Smooth muscle cell (in vitro differentiated cells): ENCODE results near the gene B4GALT4. TPM values are rescaled to one million over a fixed set of nuclear protein-coding genes. Genes with fewer than 3 reads are reported as not detected.

Source experiments
- DNase-seq: peaks from one replicate; lab custom pipeline; 2025; ENCODE audit not compliant: unreplicated experiment; lab: John Stamatoyannopoulos, UW
- H2AFZ ChIP-seq: fragments of 200-600 bp; sonication (generic); 2 replicates; pipeline ENCODE4 v1.6.0; 2016; ENCODE audit warnings: antibody characterized with exemption, low read depth, mild to moderate bottlenecking
- H3F3A ChIP-seq: fragments of 200-600 bp; sonication (generic); 2 replicates; pipeline ENCODE4 v1.6.0; 2017; ENCODE audit warnings: antibody characterized with exemption, low read depth
- H3K27ac ChIP-seq: fragments of 200-600 bp; sonication (generic); 2 replicates; pipeline ENCODE4 v1.5.1; 2016; ENCODE audit warnings: low read depth, mild to moderate bottlenecking
- H3K27me3 ChIP-seq: fragments of 200-600 bp; sonication (generic); 2 replicates; pipeline ENCODE4 v1.6.1; 2016; ENCODE audit warnings: low read depth, mild to moderate bottlenecking
- H3K36me3 ChIP-seq: fragments of 200-600 bp; sonication (generic); 2 replicates; pipeline ENCODE4 v1.5.1; 2016; ENCODE audit warnings: low read depth
- H3K4me1 ChIP-seq: fragments of 200-600 bp; sonication (generic); 2 replicates; pipeline ENCODE4 v1.5.1; 2016; ENCODE audit warnings: low read depth
- H3K4me2 ChIP-seq: fragments of 200-600 bp; sonication (generic); 2 replicates; pipeline ENCODE4 v1.6.0; 2016; ENCODE audit warnings: mild to moderate bottlenecking
- H3K4me3 ChIP-seq: fragments of 200-600 bp; sonication (generic); 2 replicates; pipeline ENCODE4 v1.5.1; 2016; ENCODE audit warnings: mild to moderate bottlenecking
- H3K79me2 ChIP-seq: fragments of 200-600 bp; sonication (generic); 2 replicates; pipeline ENCODE4 v1.6.0; 2016; ENCODE audit warnings: low read depth, mild to moderate bottlenecking
- H3K9ac ChIP-seq: fragments of 200-600 bp; sonication (generic); 2 replicates; pipeline ENCODE4 v1.6.0; 2016; ENCODE audit warnings: low read depth
- H3K9me3 ChIP-seq: fragments of 200-600 bp; sonication (generic); replicated peaks from 2 replicates; pipeline ENCODE4 v1.5.1; 2016; ENCODE audit warnings: low read depth
- H4K20me1 ChIP-seq: fragments of 200-600 bp; sonication (generic); 2 replicates; pipeline ENCODE4 v1.6.0; 2016; ENCODE audit warnings: low read depth
- WGBS: methylation state at CpG from one replicate; pipeline ENCODE4 v1.1.7; 2016; ENCODE audit warnings: low lambda C conversion rate; 5-methylcytosine and 5-hydroxymethylcytosine counted together
- polyA plus RNA-seq: library from polyadenylated mRNA; unstranded; fragments of >200 nt; fragmentation: Nextera tagmentation; extraction: Ambion mirVana; gene quantifications from 2 replicates; pipeline ENCODE4 v1.2.1, GENCODE V29; 2016
- total RNA-seq: library from RNA; depleted of rRNA; stranded (reverse); fragments of >200 nt; gene quantifications from 2 replicates; pipeline ENCODE4 v1.2.3, GENCODE V29; 2014
- TF ChIP-seq, protein P1 (sequence below): fragments of 200-600 bp; sonication (generic); IDR thresholded peaks from 2 replicates; pipeline ENCODE4 v1.5.1; 2017; ENCODE audit warnings: borderline replicate concordance, mild to moderate bottlenecking, antibody characterized with exemption; ENCODE audit not compliant: insufficient read depth, poor library complexity, severe bottlenecking

Gene B4GALT4
- total and polyA plus RNA-seq, 2 experiments from 2014 or later, result 28.8 to 33.5 TPM

DNA sequence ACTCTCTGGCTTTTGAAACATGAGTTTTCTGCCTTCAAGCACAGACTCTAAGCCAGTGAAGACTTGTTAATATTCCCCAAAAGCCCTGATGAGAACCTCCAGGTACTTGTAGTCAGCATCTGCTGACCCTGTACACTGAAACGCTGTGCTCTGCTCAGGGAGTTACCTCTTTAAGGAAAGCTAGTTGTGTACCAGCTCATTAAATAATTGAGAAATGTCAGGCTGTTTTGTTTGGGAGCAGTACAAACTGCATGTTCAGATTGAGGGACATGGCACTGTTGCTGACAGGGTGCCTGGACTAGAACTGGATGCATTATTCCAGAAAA lies 45.6 kb downstream of the B4GALT4 start:
- H3K79me2 ChIP-seq, result no peaks in the 10 kb centered on the region
- H3K4me1 ChIP-seq, result no peaks in the 10 kb centered on the region
- 77% methylated on average over 1 of the region's 1 CpG for WGBS
- H3F3A ChIP-seq, result no peaks in the 10 kb centered on the region
- H3K9ac ChIP-seq, result no peak overlapping the region
- TF ChIP-seq, protein P1, sequence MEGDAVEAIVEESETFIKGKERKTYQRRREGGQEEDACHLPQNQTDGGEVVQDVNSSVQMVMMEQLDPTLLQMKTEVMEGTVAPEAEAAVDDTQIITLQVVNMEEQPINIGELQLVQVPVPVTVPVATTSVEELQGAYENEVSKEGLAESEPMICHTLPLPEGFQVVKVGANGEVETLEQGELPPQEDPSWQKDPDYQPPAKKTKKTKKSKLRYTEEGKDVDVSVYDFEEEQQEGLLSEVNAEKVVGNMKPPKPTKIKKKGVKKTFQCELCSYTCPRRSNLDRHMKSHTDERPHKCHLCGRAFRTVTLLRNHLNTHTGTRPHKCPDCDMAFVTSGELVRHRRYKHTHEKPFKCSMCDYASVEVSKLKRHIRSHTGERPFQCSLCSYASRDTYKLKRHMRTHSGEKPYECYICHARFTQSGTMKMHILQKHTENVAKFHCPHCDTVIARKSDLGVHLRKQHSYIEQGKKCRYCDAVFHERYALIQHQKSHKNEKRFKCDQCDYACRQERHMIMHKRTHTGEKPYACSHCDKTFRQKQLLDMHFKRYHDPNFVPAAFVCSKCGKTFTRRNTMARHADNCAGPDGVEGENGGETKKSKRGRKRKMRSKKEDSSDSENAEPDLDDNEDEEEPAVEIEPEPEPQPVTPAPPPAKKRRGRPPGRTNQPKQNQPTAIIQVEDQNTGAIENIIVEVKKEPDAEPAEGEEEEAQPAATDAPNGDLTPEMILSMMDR, result no peak
- no peaks in the 10 kb centered on the region for H4K20me1 ChIP-seq
- no peaks in the 10 kb centered on the region for H3K27me3 ChIP-seq
- no peak overlapping the region for H3K4me3 ChIP-seq
- no peaks in the 10 kb centered on the region for H3K36me3 ChIP-seq
- no peak overlapping the region for H2AFZ ChIP-seq
- no peaks in the 10 kb centered on the region for H3K9me3 ChIP-seq
- DNase-seq, result no peak
- no peak overlapping the region for H3K27ac ChIP-seq
- no peak overlapping the region for H3K4me2 ChIP-seq

DNA sequence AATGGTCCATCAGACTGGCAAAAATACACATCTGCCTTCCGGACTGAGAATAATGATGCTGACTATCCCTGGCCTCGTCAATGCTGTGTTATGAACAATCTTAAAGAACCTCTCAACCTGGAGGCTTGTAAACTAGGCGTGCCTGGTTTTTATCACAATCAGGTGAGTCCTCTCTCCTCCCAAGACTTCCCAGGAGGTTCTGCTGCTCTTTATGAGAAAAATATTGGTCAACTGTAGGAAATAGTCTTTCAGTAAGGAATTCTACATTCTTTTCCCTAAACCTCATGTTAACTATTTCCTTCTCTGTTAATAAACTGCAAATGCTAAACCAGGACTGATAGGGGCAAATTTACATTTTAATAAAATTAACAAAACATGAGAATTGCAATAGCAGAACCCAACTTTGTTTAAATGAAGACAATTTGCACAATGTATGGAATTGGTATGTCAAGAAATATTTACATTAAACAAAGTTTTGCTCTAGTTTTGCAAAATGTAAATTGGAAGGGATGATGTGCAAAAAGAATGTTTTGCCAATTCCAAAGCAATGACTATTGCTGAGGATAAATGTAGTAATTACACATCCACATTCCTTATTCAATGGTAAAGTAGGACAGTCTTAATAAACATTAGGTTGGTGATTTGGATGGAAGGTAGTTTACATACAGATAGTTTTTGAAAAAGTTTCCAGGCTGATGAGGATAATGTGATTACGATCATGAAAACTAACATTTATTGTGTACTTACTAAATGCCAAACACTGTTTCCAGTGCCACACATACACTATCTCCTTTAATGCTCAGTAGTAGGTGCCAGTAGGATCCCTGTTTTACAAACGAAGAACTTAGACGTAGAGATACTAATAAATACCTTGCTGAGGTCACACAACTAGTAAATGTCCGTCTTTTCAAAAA lies 46.2 kb downstream of the B4GALT4 start:
- no peak overlapping the region for H3K4me2 ChIP-seq
- TF ChIP-seq, protein P1, result no peak
- DNase-seq, result no peak
- no peak overlapping the region for H3K27ac ChIP-seq
- H3K36me3 ChIP-seq, result no peaks in the 10 kb centered on the region
- no peak overlapping the region for H3K4me3 ChIP-seq
- H3K9me3 ChIP-seq, result no peaks in the 10 kb centered on the region
- no peaks in the 10 kb centered on the region for H4K20me1 ChIP-seq
- no peak overlapping the region for H3K9ac ChIP-seq
- no peaks in the 10 kb centered on the region for H3K79me2 ChIP-seq
- no peak overlapping the region for H2AFZ ChIP-seq
- no peaks in the 10 kb centered on the region for H3K27me3 ChIP-seq
- H3K4me1 ChIP-seq, result no peaks in the 10 kb centered on the region
- H3F3A ChIP-seq, result no peaks in the 10 kb centered on the region
- WGBS, result 77% methylated on average over 7 of the region's 7 CpGs

DNA sequence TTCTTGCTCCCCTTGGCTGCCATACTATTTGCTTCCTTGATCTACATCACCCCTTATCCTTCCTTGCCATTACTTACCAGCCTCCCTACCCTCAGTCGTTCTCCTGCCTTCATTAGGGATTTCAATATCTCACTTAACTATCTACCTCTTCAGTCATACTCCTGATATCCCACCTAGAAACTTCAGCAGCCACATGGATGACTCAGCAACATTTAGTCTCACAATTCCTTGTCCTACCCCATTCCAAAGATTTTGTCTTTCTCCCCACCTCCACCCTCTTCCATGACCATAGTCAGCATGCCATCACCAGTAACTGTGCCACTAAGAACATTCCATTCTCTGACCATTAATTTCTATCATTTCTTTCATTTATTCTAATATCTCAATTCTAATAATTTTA lies 48.9 kb downstream of the B4GALT4 start:
- Histone ChIP-seq H3K79me2 (no peaks in the 10 kb centered on the region), H3K27me3 (no peaks in the 10 kb centered on the region), H3K4me3 (no peak overlapping the region), H3F3A (no peaks in the 10 kb centered on the region), H3K36me3 (no peaks in the 10 kb centered on the region), H3K9ac (no peak overlapping the region), H4K20me1 (no peaks in the 10 kb centered on the region), H3K27ac (no peak overlapping the region), H2AFZ (no peak overlapping the region), H3K9me3 (no peaks in the 10 kb centered on the region), H3K4me2 (no peak overlapping the region), H3K4me1 (no peaks in the 10 kb centered on the region)
- 87% methylated on average over 1 of the region's 1 CpG for WGBS
- TF ChIP-seq, protein P1, result no peak
- no peak for DNase-seq

DNA sequence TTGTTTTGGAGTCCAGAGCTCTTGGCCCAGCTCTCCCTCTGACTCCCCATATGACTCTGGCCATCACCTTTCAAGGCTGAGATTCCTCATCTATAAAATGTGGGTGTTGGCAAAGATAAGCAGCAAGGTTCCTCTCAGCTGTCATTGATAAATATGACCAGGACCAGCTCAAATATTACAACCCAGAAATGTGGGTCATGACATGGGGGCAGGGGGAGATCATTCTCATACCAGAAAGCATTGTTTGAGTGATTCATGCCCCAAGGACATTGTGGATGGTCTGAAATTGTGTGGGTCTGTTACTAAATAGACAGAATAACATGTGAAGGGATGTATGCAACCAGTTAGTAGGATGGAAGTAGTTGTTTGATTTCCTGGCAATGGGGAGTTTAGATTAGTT lies 53.4 kb downstream of the B4GALT4 start:
- Histone ChIP-seq H3K9me3 (no peaks in the 10 kb centered on the region), H3K27ac (no peak overlapping the region), H3K4me3 (no peak overlapping the region), H3K27me3 (no peaks in the 10 kb centered on the region), H3K4me2 (no peak overlapping the region), H3K79me2 (no peaks in the 10 kb centered on the region), H4K20me1 (no peaks in the 10 kb centered on the region), H3K9ac (no peak overlapping the region), H3F3A (no peaks in the 10 kb centered on the region), H3K36me3 (no peaks in the 10 kb centered on the region), H2AFZ (no peak overlapping the region), H3K4me1 (no peaks in the 10 kb centered on the region)
- DNase-seq, result no peak
- TF ChIP-seq, protein P1, result no peak
